T-helper 2 cell treated with Interferon-gamma antibody and Interleukin-4, amounts not matched to agents 100 ng/mL and 5 ng/mL, for 36 hours (primary cell): ENCODE measurements around the gene MMP24OS. TPM values are rescaled to one million over a fixed set of nuclear protein-coding genes. Genes with fewer than 3 reads are reported as not detected.
"Not testable (repeated sequence)": the region's sequence is repeated elsewhere in the genome, so short reads cannot be mapped to it uniquely, and the experiment has no call there.

Experiments
- intact Hi-C: fragments of 100-400 bp; cut with micrococcal nuclease; formaldehyde crosslinking; loops from one replicate; pipeline ENCODE4 v1.15.1; 2023
- total RNA-seq: library from RNA; stranded (reverse); gene quantifications from 2 replicates; pipeline ENCODE4 v1.2.3, GENCODE V29; 2022

MMP24OS gene
- total RNA-seq, 1 donor from 2014 or later: 29.4 TPM

DNA sequence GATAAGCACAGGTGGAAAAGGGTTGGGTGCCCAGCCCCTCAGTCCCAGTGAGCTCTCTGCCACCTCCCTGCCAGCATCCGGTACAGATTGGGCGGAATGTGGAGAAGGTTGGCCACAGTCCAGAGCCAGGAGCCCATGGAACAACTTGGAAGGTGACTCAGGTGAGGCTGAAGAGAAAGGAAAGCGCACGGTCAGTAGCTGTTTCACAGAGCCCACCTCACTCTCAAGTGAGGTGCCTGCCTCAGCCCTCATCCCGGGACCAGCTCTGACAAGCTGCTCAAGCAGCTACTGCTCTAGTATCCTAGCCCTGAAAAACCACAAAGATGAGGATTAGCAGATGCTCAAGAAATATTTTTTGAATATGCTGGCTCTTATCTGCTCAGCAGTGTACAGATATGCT is 1.1 kb upstream of the MMP24OS start:
- intact Hi-C loops: loop anchor here (5.0 kb wide), 2 partner anchors 133 to 187 kb away; partner anchors contain the start of genes TRPC4AP and UQCC1

GRCh38 chr20:35277127-35277526 is 795 bp downstream of the MMP24OS start:
- intact Hi-C loops: loop anchor here (2.0 to 5.0 kb wide), 3 partner anchors 130 to 185 kb away; partner anchors contain the start of genes EDEM2, TRPC4AP and UQCC1

DNA sequence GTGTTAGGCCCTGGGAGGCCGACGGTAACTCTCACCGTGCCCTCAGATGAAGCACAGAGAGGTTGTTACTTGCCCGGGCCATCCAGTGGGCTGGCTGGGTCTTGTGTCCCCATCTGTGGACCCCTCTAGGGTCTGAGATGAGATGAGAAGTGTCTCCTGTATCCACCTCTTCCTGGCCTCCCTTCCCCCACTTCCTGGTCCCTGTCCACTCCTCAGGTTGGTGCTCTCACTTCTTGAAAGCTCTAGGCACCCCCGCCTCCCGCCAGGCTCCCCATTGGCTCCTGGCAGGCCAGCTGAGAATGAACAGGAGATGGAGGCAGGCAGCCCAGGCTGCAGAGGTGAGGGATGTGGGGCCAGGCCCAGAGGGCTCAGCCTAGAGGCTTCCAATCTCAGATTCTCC is 1.5 kb downstream of the MMP24OS start:
- intact Hi-C loops: loop anchor here (2.0 to 5.0 kb wide), 3 partner anchors 130 to 184 kb away; partner anchors contain the start of genes EDEM2, TRPC4AP and UQCC1

DNA sequence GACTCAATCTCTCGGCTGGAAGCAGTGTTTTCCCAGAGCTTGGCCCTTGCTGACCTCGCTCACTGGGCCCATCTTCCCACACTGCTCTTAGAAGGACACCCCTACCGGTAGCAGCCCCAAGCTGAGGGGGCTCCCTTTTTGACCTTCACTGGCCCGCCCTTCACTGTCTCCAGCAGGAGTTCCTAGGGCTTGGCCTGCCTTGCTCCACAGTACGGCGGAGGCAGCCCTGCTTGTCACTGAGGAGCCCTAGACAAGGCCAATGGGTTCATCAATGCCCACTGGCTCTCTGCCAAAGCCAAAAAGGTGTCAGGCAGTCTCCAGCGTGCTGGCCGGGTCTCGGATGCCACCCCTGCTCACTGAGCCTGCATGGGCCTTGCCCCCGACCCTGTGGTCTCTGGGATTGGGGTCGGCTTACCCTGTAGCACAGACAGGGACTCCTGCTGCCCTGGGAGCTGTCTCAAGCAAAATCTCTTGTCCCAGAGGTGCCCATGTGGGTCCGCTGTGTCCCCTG is 2.1 kb downstream of the MMP24OS start:
- intact Hi-C loops: loop anchor here (2.0 to 5.0 kb wide), 3 partner anchors 129 to 183 kb away; partner anchors contain the start of genes EDEM2, TRPC4AP and UQCC1

DNA sequence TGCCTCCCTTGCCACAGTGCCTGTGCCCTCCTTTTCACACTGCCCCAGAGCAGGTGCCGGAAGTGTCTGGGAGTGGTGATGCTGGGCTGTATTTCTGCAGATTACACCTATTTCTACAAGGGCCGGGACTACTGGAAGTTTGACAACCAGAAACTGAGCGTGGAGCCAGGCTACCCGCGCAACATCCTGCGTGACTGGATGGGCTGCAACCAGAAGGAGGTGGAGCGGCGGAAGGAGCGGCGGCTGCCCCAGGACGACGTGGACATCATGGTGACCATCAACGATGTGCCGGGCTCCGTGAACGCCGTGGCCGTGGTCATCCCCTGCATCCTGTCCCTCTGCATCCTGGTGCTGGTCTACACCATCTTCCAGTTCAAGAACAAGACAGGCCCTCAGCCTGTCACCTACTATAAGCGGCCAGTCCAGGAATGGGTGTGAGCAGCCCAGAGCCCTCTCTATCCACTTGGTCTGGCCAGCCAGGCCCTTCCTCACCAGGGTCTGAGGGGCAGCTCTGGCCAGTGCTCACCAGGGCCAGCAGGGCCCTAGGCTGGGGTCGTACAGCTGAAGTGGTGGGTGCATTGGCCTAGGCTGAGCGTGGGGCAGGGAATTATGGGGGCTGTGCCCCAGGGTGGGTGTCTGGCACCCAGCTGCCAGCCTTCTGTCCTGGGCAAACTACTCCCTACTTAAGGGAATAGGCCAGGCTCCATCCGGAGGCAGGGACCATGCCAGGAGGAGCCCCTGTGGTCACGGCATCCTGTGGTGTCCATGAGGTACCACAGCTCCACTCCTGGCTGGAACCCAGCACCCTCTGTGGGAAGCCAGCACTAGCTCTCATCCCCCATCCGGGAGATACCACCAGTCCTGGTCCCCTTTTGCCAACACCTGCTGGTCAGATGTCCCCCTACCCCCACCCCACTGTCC is 3.5 kb downstream of the MMP24OS start:
- intact Hi-C loops: loop anchor here (5.0 kb wide), 2 partner anchors 138 to 182 kb away; partner anchors contain the start of genes TRPC4AP and UQCC1

GRCh38 chr20:35273449-35274171 is 4.3 kb downstream of the MMP24OS start:
- intact Hi-C loops: no loop called here

DNA sequence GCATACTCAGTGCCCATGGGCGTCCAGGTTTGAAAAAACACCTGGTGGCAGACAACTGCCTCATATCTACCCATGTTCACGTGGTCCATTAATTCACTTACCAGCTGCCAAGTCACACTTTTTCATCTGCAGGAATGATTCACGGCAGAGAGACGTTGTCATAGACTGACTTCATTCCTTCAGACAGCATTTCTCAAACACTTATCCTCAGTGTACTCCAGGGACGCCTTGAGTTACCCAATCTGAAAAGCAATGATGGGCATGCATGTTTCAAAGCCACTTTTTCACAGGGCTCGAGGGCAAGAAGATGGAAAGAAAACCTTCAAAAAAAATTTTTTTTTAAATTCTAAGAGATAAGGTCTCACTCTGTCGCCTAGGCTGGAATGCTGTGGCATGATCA is 6.0 kb downstream of the MMP24OS start:
- intact Hi-C loops: no loop called here

DNA sequence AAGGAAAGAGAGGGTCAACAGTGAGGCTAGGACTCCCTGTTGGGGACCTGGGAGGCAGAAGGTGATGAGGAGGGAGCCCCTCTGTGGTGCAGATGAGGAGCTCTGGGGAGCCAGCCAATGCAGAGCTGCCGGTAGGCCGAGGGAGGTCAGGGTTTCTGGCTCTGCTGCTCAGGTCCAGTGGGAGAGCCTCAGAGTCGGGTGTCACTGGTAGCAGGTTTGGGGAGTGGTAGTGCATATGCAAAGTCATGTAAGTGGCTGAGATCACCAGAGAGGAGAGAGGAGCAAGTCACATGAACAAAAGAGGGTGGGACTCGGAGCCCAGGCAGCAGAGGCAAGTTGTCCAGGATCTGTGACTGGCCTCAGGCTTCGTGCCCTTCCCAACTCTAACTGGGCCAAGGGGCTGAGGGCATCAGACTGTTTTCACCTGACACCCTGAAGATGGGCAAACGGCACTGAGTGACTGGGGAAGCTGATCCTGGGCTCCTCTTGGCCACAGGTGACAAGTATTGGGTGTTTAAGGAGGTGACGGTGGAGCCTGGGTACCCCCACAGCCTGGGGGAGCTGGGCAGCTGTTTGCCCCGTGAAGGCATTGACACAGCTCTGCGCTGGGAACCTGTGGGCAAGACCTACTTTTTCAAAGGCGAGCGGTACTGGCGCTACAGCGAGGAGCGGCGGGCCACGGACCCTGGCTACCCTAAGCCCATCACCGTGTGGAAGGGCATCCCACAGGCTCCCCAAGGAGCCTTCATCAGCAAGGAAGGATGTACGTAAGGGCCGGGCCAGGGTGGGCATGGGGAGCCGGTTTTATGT is 6.6 kb downstream of the MMP24OS start:
- intact Hi-C loops: no loop called here

- intact Hi-C loops: no loop called here
These were observed 7.7 kb downstream of the MMP24OS start for GRCh38 chr20:35270021-35270902.

DNA sequence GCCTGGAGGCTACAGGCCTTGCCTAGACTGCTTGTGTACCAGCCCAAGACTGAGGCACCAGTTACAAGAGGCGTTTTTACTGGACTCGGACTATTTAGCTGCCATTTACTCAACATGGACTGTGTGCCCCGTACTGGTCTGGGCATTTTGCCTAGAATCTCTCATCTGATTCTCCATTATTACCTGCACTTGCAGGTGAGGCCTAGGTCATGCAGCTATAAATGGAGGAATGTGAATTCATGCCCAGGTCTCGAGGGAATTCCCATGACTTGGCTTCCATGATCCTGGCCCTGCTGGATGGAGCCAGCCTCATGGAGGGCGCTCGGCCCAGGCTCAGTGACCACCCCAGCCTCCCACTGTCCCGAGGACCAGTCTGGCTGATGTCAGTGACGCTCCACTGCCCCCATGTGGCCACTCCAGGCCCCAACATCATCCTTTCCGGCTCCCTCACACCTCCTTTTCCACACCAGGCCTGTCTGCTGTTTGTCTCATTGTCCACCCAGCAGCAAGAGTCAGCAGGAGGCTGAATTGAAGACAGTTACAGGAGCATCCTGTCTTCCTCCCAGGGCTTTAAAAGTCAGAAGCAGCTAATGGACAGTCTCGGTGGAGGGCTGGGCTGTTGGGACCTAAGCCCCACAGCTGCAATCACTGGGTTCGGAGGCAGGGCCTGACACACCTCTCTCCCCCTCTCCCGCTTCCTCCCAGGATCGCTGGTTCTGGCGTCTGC is 8.7 kb downstream of the MMP24OS start:
- intact Hi-C loops: no loop called here

GRCh38 chr20:35267092-35267491 is 10.8 kb downstream of the MMP24OS start:
- intact Hi-C loops: no loop called here

DNA sequence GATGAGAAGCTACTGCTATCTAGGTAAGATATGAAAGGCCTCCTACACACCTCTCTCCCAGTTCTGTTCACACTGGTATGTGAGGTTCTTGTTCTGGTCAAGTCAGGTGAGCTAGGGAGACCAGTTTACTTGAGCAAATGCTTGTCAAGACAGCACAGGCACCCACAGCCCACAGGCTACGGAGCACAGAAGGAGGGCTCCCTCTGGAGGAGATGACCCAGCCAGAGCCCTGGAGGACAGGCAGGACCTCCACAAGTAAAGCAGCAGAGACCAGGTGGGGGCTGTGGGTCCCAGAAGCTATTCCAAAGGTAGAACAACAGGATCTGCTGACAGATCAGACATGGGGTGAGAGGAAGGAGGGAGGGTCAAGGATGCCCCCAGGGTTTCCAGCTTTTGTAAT is 13.2 kb downstream of the MMP24OS start:
- intact Hi-C loops: no loop called here

- intact Hi-C loops: no loop called here
These were observed 14.2 kb downstream of the MMP24OS start for GRCh38 chr20:35263532-35264341.

DNA sequence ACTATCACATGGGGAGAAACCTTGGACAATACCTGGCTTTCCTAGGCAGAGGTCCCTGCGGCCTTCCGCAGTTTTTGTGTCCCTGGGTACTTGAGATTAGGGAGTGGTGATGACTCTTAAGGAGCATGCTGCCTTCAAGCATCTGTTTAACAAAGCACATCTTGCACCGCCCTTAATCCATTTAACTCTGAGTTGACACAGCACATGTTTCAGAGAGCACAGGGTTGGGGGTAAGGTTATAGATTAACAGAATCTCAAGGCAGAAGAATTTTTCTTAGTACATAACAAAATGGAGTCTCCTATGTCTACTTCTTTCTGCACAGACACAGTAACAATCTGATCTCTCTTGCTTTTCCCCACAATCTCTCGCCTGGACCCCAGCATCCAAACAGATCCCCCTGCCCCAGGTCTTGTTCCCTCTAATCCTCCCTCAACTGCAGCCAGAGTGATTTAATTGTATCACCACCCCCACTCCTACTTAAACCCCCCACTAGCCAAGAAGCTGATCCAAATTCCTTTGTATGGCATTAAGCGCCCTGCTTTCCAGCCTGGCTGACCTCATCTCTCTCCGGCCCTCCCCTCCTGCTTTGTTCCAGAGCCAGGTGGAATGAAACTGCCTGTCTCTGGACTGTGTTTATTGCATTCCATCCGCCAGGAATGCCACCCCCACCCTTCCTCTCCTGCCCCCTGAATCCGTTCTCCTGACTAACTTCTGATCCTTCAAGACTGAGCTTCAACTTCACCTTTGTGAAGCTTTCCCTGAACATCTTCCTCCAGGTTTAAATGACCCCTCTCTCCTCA is 15.0 kb downstream of the MMP24OS start:
- intact Hi-C loops: not testable (repeated sequence)

- intact Hi-C loops: not testable (repeated sequence)
These were observed 15.6 kb downstream of the MMP24OS start for GRCh38 chr20:35262321-35262720.

DNA sequence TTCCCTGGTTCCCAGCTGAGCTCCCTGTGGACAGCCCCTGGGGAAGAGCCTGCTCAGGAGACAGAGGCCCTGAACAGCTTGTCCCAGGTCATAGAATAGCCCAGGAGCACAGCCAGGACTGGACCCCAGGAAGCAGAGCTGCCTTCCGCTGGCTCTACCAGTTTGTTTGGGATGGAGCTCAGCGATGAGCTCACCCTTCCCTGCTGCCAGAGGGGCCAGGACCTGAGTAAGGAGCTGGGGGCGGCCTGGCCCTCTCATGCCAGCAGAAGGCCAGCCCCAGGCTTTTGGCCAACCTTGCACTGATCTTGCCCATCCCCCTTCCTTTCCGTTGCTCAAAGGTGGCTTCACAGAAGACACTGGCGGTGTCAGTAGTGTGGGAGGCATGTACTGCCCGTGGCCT is 17.5 kb downstream of the MMP24OS start:
- intact Hi-C loops: no loop called here

DNA sequence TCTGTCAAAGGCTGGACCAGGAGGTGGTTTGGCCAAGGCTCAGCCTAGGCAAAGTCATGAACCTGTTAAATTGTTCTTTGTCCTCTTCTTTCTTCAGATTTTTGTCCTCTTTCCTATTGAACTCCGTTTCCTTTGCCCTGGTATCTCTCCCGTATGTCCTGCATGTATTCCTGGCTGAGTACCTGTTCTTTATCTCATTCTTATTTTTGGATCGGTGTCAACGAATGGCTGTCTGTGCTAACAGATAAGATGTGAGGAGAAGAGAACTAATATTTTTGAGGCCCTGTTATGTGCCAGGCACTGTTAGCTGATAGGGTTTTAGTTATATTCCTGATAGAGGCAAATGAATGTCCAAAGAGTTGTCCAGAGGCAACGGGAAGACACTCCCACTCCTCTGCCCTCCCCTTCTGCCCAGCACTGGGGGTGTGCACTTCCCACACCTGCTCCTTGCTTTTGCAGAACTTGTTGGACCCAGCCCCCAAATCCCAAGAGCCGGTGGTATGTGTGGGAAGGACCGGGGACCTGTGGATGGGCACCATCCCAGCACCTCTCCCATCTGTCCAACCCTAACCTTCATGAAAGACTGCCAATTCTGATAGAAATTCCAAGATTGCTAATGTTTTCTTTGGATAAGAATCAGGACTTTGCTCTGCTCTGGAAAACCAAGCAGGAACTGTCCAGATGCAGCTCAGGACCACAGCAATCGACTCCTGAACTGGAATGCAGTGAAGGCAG is 20.6 kb downstream of the MMP24OS start:
- intact Hi-C loops: no loop called here
